Activated T-helper 1 cell treated with anti-CD3 and anti-CD28 coated beads, Interleukin-12 subunit alpha, Interleukin-12 subunit beta, Interleukin-2, Interleukin-4 antibody, amounts not matched to agents 30 ng/mL and 10 ng/mL and 1 ng/mL, durations not matched to agents 14 hours and 24 hours and 36 hours (primary cell): ENCODE results near the gene ADAMTSL2. TPM values are rescaled to one million over a fixed set of nuclear protein-coding genes. Genes with fewer than 3 reads are reported as not detected.
"Not testable (repeated sequence)": the region's sequence is repeated elsewhere in the genome, so short reads cannot be mapped to it uniquely, and the experiment has no call there.

ENCODE experiments used
- DNase-seq: peaks from one replicate; pipeline ENCODE4 v3.0.0; 2021; ENCODE audit warnings: low spot score
- H3K27ac Mint-ChIP-seq: one replicate; pipeline ENCODE4 v1.8.0; 2021; ENCODE audit warnings: mild to moderate bottlenecking, mixed read lengths
- H3K27me3 Mint-ChIP-seq: one replicate; pipeline ENCODE4 v1.8.0; 2022; ENCODE audit warnings: mild to moderate bottlenecking, moderate library complexity, mixed read lengths; ENCODE audit not compliant: insufficient read depth
- H3K36me3 Mint-ChIP-seq: one replicate; pipeline ENCODE4 v1.8.0; 2021; ENCODE audit warnings: low read depth, mixed read lengths
- H3K4me1 Mint-ChIP-seq: one replicate; pipeline ENCODE4 v1.8.0; 2021; ENCODE audit warnings: low read depth, mixed read lengths
- H3K4me3 Mint-ChIP-seq: one replicate; pipeline ENCODE4 v1.8.0; 2021; ENCODE audit warnings: mild to moderate bottlenecking, moderate library complexity, mixed read lengths
- H3K9me3 Mint-ChIP-seq: one replicate; pipeline ENCODE4 v1.8.0; 2021; ENCODE audit warnings: mixed read lengths
- intact Hi-C: fragments of 100-400 bp; cut with micrococcal nuclease; formaldehyde crosslinking; loops from one replicate; pipeline ENCODE4 v1.15.1; 2024
- total RNA-seq: library from RNA; stranded (reverse); gene quantifications from 2 replicates; pipeline ENCODE4 v1.2.3, GENCODE V29; 2022

ADAMTSL2 gene
- total RNA-seq, 1 donor from 2014 or later, result not detected

- no peaks in the 10 kb centered on the region for H3K9me3 Mint-ChIP-seq
- no peaks in the 10 kb centered on the region for H3K27me3 Mint-ChIP-seq
Measured at GRCh38 chr9:133563291-133563796, 28.8 kb downstream of the ADAMTSL2 start.

GRCh38 chr9:133563814-133564213 is 29.3 kb downstream of the ADAMTSL2 start:
- H3K9me3 Mint-ChIP-seq, DNase-seq, H3K4me1 Mint-ChIP-seq, H3K36me3 Mint-ChIP-seq, intact Hi-C loops, H3K27me3 Mint-ChIP-seq, H3K4me3 Mint-ChIP-seq, H3K27ac Mint-ChIP-seq: not testable (repeated sequence)

More at GRCh38 chr9:133563291-133563796, 28.8 kb downstream of the ADAMTSL2 start:
- H3K36me3 Mint-ChIP-seq, result no peaks in the 10 kb centered on the region
- DNase-seq, result no peak
- H3K27ac Mint-ChIP-seq, result no peak overlapping the region
- intact Hi-C loops, result no loop called here
- peaks cover 4% of the 10 kb centered on the region for H3K4me1 Mint-ChIP-seq
- H3K4me3 Mint-ChIP-seq, result no peak overlapping the region

GRCh38 chr9:133564451-133565116 is 30.1 kb downstream of the ADAMTSL2 start:
- H3K4me3 Mint-ChIP-seq, result no peak overlapping the region
- no peaks in the 10 kb centered on the region for H3K27me3 Mint-ChIP-seq
- no peak overlapping the region for H3K27ac Mint-ChIP-seq
- H3K36me3 Mint-ChIP-seq, result no peaks in the 10 kb centered on the region
- H3K4me1 Mint-ChIP-seq, result no peaks in the 10 kb centered on the region
- no peaks in the 10 kb centered on the region for H3K9me3 Mint-ChIP-seq
- no peak for DNase-seq
- intact Hi-C loops, result no loop called here

GRCh38 chr9:133566382-133566781 is 31.9 kb downstream of the ADAMTSL2 start:
- H3K36me3 Mint-ChIP-seq, result no peaks in the 10 kb centered on the region
- no peak overlapping the region for H3K27ac Mint-ChIP-seq
- no peaks in the 10 kb centered on the region for H3K27me3 Mint-ChIP-seq
- intact Hi-C loops, result no loop called here
- no peak for DNase-seq
- no peaks in the 10 kb centered on the region for H3K4me1 Mint-ChIP-seq
- no peaks in the 10 kb centered on the region for H3K9me3 Mint-ChIP-seq
- no peak overlapping the region for H3K4me3 Mint-ChIP-seq

GRCh38 chr9:133566817-133567216 is 32.3 kb downstream of the ADAMTSL2 start:
- DNase-seq, result no peak
- Mint-ChIP-seq H3K4me1 (no peaks in the 10 kb centered on the region), H3K9me3 (no peaks in the 10 kb centered on the region), H3K27me3 (no peaks in the 10 kb centered on the region), H3K4me3 (no peak overlapping the region), H3K27ac (no peak overlapping the region), H3K36me3 (no peaks in the 10 kb centered on the region)
- intact Hi-C loops, result no loop called here

GRCh38 chr9:133568186-133568585 is 33.7 kb downstream of the ADAMTSL2 start:
- H3K36me3 Mint-ChIP-seq, result no peaks in the 10 kb centered on the region

GRCh38 chr9:133569121-133569785 is 34.7 kb downstream of the ADAMTSL2 start:
- Mint-ChIP-seq H3K9me3 (no peaks in the 10 kb centered on the region), H3K4me3 (no peak overlapping the region), H3K27me3 (no peaks in the 10 kb centered on the region), H3K4me1 (no peaks in the 10 kb centered on the region), H3K27ac (no peak overlapping the region), H3K36me3 (no peaks in the 10 kb centered on the region)
- no peak for DNase-seq
- intact Hi-C loops, result no loop called here

More at GRCh38 chr9:133568186-133568585, 33.7 kb downstream of the ADAMTSL2 start:
- Mint-ChIP-seq H3K27me3 (no peaks in the 10 kb centered on the region), H3K27ac (no peak overlapping the region), H3K4me3 (no peak overlapping the region), H3K9me3 (no peaks in the 10 kb centered on the region), H3K4me1 (no peaks in the 10 kb centered on the region)
- no peak for DNase-seq
- intact Hi-C loops, result no loop called here

- DNase-seq, result no peak
- intact Hi-C loops, result no loop called here
- Mint-ChIP-seq H3K4me1 (no peaks in the 10 kb centered on the region), H3K27me3 (no peaks in the 10 kb centered on the region), H3K4me3 (no peak overlapping the region), H3K9me3 (no peaks in the 10 kb centered on the region), H3K27ac (no peak overlapping the region), H3K36me3 (no peaks in the 10 kb centered on the region)
Measured at GRCh38 chr9:133569891-133570690, 35.6 kb downstream of the ADAMTSL2 start.

GRCh38 chr9:133570691-133571080 is 36.2 kb downstream of the ADAMTSL2 start:
- Mint-ChIP-seq H3K36me3 (no peaks in the 10 kb centered on the region), H3K9me3 (no peaks in the 10 kb centered on the region), H3K4me3 (no peak overlapping the region), H3K27ac (no peak overlapping the region), H3K4me1 (no peaks in the 10 kb centered on the region), H3K27me3 (no peaks in the 10 kb centered on the region)
- no peak for DNase-seq
- intact Hi-C loops, result no loop called here

GRCh38 chr9:133571391-133571890 is 36.9 kb downstream of the ADAMTSL2 start:
- H3K9me3 Mint-ChIP-seq, result no peaks in the 10 kb centered on the region
- H3K36me3 Mint-ChIP-seq, result no peaks in the 10 kb centered on the region
- H3K27me3 Mint-ChIP-seq, result no peaks in the 10 kb centered on the region
- no peak overlapping the region for H3K4me3 Mint-ChIP-seq
- intact Hi-C loops, result no loop called here
- H3K4me1 Mint-ChIP-seq, result no peaks in the 10 kb centered on the region
- no peak overlapping the region for H3K27ac Mint-ChIP-seq
- DNase-seq, result no peak

GRCh38 chr9:133571896-133572595 is 37.5 kb downstream of the ADAMTSL2 start:
- no peak for DNase-seq
- Mint-ChIP-seq H3K4me1 (no peaks in the 10 kb centered on the region), H3K27me3 (no peaks in the 10 kb centered on the region), H3K4me3 (no peak overlapping the region), H3K36me3 (no peaks in the 10 kb centered on the region), H3K9me3 (no peaks in the 10 kb centered on the region), H3K27ac (no peak overlapping the region)
- intact Hi-C loops, result no loop called here

- intact Hi-C loops, result no loop called here
- Mint-ChIP-seq H3K9me3 (no peaks in the 10 kb centered on the region), H3K36me3 (no peaks in the 10 kb centered on the region), H3K4me3 (no peak overlapping the region), H3K27me3 (peaks cover 2% of the 10 kb centered on the region), H3K27ac (no peak overlapping the region), H3K4me1 (no peaks in the 10 kb centered on the region)
- DNase-seq, result no peak
Measured at GRCh38 chr9:133572821-133573361, 38.4 kb downstream of the ADAMTSL2 start.
